Measurements from ENCODE around the gene ADAD2.
"Not testable (repeated sequence)": the region's sequence is repeated elsewhere in the genome, so short reads cannot be mapped to it uniquely, and the experiment has no call there.

Gene ADAD2

DNA sequence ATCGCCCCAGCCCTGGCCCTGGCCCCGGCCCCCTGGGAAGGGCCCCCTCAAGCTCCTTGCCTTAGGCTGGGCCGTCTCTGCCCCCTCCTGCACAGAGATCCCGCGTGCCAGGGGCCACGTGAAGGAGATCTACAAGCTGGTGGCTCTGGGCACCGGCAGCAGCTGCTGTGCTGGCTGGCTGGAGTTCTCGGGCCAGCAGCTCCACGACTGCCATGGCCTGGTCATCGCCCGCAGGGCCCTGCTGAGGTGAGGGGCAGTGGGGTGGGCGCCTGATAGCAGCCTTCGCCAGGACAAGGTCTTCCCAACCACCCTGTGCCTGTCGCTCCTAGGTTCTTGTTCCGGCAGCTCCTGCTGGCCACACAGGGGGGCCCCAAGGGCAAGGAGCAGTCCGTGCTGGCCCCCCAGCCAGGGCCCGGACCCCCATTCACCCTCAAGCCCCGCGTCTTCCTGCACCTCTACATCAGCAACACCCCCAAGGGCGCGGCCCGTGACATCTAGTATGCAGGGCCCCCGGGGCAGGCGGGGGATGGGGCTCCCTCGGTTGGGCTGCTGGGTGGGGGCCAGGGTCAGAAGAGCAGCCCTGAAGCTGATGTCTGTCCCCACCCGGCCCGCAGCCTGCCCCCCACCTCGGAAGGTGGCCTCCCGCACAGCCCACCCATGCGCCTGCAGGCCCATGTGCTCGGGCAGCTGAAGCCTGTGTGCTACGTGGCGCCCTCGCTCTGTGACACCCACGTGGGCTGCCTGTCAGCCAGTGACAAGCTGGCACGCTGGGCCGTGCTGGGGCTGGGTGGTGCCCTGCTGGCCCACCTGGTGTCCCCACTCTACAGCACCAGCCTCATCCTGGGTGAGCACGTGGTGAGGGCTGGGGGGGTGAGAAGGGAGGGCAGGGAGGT is 4.5 kb downstream of the ADAD2 start:
- DNase-seq (ENCODE audit: low read depth in 2 of 2): no peak

DNA sequence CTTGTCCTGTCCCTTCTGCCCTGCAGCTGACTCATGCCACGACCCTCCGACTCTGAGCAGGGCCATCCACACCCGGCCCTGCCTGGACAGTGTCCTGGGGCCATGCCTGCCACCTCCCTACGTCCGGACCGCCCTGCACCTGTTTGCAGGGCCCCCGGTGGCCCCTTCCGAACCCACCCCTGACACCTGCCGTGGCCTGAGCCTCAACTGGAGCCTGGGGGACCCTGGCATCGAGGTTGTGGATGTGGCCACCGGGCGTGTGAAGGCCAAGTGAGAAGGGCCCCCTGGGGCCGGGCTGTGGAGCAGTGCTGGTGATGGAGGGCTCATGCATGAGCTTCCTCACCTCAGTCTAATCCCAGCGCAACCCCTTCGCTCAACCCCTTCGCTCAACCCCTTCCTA is 5.1 kb downstream of the ADAD2 start:
- DNase-seq (ENCODE audit: low read depth in 2 of 2): no peak

DNA sequence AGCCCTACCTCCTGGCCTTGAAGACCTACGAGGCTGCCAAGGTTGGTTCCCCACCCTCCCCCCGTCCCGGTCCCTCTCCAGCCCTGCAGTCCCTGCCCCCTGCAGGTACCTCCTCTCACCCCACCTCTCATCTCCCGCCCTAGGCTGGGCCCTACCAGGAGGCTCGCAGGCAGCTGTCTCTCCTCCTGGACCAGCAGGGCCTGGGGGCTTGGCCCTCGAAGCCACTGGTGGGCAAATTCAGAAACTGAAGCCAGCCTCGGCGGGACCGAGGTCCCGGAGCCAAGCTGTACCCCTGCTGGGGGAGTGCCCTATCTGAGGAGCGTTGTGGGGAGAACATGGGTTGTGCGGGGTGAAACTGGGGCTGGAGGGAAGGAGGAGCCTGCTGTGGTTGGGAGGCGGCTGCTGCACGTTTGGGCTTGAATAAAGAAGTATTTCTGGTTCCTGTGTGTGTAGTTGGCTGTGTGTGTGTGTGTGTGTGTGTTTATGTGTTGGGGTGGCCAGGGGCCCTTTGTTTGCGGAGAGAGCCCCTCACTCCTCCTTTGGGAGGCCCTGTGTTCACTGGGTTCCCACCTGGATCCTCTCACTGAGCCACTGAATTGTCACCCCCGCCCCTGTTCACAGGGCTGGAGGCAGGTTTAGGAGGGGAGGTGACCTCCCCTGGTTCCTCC is 5.9 kb downstream of the ADAD2 start:
- no peak for DNase-seq (ENCODE audit: low read depth in 2 of 2)

DNA sequence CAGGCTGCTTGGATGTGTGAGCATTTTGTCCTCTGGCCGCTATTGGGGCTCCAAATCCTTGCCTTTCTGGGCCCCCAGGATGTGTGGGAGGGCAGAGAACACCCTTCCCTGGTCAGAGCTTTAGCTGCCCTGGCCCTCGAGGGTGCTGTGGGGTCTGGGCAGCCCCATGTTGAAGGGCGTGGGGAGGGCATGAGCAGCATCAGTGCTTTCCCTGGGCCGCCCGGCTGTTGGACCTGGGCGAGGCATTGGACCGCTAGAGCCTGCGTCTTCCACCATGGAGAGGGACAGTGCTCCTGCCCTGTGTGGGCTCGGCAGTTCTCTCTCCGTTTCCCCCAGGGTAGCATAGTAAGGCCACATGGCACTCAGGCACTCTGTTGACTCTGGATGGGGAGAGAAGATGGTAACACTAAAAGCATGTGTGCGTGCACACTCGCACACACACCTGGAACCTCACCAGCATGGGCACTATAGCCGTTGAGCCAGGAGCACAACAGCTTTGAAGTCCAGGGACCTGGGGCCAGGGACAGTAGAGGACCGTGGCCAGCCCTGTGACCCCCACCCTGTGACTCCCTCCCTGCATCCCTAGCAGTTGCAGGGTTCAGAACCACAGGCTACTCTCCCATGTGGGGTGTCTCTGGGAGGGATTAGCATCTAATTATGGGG is 6.6 kb downstream of the ADAD2 start:
- no peak for DNase-seq (ENCODE audit: low read depth in 2 of 2)

DNA sequence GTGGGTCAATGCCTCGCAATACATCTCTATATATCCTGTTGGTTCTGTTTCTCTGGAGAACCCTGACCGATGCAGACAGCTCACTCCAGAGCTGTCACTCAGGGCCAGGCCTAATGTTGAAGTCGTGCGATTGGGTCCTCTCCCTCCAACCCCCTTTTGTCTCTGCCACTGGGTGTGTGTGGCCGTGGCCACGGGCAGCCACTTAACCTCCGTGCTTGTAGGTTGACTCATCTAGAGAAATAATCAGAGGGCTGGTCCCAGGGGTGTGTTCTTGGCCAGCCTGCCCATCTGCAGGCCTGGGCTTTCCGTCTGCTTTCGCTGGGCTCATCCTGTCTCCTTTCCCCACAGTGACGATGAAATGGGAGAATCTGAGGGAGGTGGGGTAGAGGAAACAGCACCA is 7.4 kb downstream of the ADAD2 start:
- no peak for DNase-seq (ENCODE audit: low read depth in 2 of 2)

DNA sequence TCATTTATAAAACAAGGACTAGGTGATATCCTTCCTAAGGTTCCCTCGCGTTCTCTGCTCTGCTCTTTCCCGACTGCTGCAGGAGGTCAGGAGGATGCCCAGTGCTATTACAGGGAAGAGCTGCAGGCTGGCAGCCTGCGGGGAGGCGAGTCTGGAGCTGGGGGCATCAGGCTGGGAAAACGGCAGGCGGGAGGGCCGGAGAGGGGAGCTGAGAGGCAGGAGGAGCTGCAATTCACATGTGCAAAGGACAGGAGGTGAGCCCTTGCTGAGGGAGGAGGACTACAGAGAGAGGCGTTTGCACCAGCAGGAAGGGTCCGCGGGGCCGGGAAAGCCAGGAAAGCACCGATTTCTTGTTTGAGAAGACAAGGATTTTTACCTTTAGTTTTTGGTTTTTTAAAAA is 8.1 kb downstream of the ADAD2 start:
- DNase-seq (ENCODE audit: low read depth in 2 of 2): no peak

DNA sequence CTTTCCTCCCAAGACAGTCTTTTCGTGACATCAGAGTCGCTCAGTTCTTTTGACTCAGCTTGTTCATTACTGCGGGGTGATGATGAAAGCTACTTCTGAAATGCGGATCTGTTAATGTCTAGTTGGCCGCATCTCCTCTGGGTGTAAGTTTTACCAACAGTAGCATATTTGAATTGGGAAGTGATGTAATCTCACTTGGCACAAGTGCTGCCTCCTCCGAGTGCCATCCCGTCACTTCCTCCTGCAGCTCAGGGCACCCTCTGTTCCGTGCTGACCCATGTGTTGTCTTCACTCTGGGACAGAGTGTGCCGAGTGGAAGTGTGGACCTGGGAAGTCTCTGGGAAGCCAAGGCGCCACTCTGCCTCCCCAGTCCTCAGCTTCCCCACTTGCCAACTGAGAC is 8.9 kb downstream of the ADAD2 start:
- DNase-seq (ENCODE audit: low read depth in 2 of 2): no peak

DNA sequence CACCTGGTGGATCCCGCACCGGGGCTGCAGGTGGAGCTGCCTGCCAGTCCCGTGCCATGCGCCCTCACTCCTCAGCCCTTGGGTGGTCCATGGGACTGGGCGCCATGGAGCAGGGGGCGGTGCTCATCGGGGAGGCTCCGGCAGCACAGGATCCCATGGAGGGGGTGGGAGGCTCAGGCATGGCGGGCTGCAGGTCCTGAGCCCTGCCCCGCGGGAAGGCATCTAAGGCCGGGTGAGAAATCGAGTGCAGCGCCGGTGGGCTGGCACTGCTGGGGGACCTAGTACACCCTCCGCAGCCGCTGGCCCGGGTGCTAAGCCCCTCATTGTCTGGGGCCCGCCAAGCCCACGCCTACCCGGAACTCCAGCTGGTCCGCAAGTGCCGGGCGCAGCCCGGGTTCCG is 13.6 kb downstream of the ADAD2 start:
- not testable (repeated sequence) for DNase-seq (ENCODE audit: low read depth in 2 of 2)

DNA sequence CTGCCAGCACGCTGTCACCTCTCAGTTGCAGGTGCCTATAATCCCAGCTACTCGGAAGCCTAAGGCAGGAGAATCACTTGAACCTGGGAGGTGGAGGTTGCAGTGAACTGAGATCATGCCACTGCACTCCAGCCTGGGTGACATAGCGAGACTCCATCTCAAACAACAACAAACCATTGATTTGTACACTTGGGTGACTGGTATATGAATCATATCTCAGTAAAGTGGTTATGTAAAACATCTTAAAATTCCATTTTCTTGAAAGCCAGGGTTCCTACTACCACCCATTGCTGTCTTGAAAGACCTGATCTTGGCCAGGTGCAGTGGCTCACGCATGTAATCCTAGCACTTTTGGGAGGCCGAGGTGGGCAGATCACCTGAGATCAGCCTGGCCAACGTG is 14.2 kb downstream of the ADAD2 start:
- DNase-seq (ENCODE audit: low read depth in 2 of 2): not testable (repeated sequence)

DNA sequence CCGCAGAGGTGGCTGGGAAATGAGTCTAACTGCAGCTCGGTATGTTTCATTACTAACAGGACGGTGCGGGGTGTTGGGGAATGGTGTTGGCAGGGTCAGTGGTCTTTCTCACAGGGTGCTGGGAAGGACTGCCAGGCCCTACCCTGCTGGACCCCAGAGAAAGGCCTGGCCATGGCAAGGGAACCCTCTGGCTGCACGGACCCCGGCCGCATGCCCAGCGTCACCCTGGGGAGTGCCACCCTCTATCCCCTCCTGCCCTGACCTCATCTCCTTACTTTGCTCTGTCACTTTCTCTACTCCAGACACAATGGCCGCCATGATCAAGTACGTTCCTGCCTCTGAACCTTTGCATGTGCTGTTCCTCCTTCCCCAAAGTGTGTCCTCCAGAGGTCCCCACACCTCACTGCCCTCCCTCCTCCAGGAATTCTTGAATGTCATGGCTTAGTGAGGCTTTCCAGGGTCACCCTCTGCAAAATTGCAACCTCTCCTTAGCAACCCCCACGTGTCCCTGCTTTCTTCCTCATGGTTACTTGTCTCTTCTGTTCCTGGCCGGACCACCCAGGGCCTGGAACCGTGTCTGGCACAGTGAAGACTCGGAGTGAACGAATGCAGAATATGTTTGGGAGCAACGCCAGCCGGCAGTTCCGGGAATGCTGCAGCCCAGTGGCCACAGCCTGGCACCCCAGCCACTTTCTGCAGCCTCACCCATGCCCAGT is 15.2 kb downstream of the ADAD2 start:
- no peak for DNase-seq (ENCODE audit: low read depth in 2 of 2)

DNA sequence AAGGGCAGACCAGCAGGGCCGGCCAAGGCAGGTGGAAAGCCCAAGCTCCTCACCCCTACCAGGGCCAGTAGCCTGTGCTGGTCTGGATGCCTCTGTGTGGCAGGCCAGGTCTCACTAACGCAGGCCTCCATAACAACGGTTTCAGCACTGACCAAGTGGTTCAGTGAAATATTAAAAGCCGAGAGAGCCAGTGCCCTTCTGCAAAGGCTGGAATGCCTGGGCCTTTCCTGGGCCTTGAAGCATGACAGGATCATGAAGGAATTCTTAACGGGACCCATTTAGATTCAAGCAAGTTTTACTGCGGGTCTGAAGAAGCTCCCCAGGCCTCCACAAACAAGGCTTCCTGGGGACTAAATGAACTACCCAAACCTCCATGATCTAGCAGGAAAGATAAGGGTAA is 16.3 kb downstream of the ADAD2 start:
- no peak for DNase-seq (ENCODE audit: low read depth in 2 of 2)

DNA sequence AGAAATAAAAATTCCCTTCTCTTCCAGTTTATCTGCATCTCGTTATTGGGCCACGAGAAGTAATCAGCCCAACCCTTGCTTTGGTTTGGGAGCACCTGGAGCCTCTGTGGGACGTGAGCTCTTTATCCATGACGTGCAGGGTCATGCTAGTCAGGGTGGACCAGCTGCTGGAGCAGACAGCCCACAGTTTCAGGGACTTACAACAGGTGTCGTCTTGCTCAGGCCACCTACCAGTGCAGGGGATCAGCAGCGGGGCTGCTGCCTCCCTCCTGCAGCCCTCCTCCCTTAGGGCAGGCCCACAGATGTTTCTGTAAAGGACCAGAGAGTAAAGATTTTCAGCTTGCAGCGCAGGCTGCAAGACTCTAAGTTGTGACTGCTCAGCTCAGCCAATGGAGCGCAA is 16.9 kb downstream of the ADAD2 start:
- DNase-seq (ENCODE audit: low read depth in 2 of 2): no peak

DNA sequence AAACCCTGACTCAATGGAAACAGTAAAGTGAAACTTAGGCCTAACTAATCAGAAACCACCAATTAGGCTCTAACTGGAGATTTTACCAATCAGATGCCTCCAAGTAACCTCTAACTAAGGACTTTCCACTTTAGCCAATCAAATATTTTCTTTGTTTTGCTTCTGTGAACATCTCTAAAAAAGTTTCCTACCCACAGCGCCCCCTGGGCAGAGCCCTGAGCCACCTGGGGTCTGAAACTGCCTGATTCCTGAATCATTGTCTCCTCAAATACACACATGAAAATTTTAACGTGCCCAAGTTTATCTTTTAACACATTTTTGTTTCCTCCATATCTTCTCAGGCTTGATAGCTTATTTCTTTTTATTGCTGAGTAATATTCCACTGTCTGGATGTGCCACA is 19.0 kb downstream of the ADAD2 start:
- no peak for DNase-seq (ENCODE audit: low read depth in 2 of 2)

DNA sequence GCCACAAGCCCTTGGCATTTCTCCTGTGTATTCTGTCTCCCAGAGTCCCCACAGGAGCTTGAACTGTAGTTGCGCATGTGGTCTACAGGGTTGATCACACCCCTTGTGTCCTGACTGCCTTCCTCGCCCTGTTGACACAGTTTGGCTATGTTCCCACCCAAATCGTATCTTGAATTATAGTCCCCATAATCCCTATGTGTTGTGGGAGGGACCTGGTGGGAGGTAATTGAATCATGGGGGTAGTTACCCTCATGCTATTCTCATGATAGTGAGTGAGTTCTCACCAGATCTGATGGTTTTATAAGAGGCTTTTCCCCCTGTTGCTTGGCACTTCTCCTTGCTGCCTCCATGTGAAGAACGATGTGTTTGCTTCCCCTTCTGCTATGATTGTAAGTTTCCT is 21.2 kb downstream of the ADAD2 start:
- no peak for DNase-seq (ENCODE audit: low read depth in 2 of 2)

DNA sequence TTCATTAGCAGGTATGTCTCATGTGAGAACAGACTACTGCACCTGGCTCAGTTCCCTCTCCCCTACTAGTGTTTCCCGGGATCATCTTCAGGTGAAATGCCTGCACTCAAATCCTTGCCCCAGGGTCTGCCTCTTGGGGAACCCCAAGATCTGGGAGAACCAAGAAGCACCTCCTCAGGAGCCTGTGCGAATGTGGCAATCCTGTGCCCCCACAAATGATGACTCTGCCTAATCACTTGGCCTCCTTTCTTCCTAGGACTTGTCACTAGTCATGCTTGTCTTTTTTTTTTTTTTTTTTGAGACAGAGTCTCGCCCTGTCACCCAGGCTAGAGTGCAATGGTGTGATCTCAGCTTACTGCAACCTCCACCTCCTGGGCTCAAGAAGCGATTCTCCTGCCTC is 21.7 kb downstream of the ADAD2 start:
- no peak for DNase-seq (ENCODE audit: low read depth in 2 of 2)

DNA sequence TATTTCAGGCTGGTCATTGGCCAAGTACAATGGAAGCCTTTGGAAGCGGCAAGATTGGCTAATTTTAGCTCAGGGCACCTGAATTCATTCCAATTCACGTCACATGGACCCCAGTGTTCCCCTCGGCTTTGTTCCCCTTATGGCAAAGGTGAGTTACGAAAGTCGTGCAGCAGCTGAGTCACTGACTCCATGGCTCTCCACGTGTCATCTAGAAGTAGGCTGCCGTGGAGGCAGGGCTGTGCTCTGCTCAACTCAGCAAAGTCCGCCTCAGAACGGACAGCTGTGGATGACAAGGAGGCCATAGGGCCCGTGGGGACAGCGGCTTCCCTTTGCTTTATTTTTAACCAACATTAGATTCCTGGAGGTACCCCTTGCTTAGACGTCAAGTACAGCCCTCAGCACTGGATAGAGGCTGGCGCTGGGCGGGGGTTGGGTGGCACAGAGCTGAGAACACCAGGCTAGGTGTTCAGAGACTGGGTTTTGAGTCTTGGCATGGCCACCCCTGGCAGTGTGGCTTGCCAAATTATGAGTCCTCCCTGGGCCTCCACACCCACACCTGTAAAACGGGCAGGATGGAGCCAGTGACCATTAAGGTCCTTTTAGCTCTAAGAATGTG is 23.6 kb downstream of the ADAD2 start:
- no peak for DNase-seq (ENCODE audit: low read depth in 2 of 2)

DNA sequence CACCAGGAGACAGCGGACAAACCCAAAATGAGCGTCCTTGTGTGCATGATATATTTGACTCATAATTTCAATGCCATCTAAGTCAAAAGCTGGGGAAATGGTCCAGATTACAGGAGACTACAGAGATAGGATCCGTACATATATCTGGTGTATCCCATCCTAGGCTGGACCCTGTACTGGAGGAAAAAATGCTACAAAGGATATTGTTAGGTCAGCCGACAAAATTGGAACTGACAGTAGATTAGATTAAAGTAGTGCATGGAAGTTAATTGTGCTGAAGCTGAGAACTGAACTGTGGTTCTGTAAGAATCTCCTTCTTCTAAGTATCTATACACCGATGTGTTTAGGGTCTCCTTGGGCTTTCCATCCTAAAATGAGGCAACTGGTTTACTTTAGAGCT is 24.6 kb downstream of the ADAD2 start:
- no peak for DNase-seq (ENCODE audit: low read depth in 2 of 2)

DNA sequence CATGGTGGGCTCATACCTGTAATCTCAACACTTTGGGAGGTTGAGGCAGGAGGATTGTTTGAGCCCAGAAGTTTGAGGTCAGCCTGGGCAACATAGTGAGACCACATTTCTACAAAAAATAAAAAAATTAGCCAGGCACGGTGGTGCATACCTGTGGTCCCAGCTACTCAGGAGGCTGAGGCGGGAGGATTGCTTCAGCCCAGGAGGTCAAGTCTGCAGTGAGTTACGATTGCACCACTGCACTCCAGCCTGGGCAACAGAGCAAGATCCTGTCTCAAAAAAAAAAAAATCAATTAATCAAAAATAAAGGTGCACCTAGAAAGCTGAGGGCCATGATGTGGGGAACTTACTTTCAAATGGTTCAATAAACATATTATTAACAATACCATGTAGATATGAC is 25.2 kb downstream of the ADAD2 start:
- not testable (repeated sequence) for DNase-seq (ENCODE audit: low read depth in 2 of 2)

DNA sequence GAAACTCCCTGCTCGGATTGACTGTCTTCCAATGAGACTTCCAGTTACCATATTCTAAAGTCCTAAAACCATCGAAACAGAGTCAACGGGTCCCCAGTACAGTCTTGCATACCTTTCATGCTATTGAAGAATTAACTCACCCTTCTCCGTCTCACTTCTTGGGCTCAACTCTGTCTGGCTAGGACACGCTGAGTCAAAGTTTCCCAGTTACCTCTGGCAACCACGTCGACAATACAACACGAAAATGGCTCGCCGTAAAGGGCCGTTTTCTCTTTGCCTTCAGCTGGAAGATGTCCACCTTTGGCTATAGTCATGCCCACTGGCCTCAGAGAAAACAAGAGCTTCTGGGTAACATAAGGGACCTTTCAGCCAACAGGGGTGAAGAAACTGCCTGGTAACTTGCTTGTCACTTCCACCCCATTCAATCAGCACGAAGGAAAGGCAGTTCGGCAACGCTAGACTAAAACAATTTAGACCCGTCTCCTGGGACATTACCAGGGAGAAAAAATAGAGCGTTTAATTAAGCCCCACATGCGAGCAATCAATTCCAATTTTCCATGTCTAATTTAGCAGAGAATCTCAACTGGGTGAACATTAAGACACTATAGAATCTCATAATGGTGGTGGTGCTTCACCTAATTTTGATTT is 27.3 kb downstream of the ADAD2 start:
- DNase-seq (ENCODE audit: low read depth in 2 of 2): no peak

DNA sequence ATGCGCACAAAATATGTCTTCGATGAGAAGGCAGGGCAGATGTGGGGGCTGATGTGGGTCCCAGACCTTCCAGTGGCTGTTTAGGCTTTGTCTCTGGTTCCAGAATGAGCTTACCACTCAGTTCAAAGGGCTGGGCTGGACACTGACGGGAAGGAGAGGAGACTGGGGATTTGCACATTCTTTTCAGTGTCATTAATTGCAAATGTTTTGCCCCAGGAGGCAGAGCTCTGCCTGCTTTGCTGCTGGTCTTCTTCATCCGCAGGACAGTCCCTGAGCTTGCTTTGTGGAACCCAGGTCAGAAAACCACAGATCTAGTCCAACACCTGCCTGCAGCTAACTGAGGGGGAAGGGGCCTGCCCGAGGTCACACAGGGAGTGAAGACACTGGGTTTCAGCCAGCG is 28.0 kb downstream of the ADAD2 start:
- no peak for DNase-seq (ENCODE audit: low read depth in 2 of 2)

DNA sequence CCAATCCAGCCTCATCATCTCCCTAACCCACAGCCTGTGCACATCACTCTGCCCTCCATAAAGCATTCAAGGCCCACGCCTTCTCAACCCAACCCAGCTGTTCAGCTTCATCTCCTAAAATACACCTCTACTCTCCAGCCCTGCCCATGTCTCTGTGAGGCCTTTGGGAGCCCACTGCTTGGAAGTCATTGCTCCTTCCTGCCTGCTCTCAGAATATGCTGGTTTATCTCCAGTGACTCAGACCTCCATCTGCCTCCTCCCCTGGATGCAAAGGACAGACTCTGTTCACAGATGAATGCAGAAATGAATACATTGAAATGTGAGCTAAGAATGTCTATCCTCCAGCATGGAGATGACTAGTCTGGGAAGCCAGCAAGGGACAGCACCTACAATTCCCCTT is 29.9 kb downstream of the ADAD2 start:
- no peak for DNase-seq (ENCODE audit: low read depth in 2 of 2)
